NCI-H1092 (cell line): Measurements from ENCODE around the gene GID4.

Experiments
- DNase-seq: peaks from one replicate; lab custom pipeline; 2025; lab: John Stamatoyannopoulos, UW

GID4 gene

GRCh38 chr17:18102640-18103039 lies 63.4 kb downstream of the GID4 start:
- DNase-seq = no peak

DNA sequence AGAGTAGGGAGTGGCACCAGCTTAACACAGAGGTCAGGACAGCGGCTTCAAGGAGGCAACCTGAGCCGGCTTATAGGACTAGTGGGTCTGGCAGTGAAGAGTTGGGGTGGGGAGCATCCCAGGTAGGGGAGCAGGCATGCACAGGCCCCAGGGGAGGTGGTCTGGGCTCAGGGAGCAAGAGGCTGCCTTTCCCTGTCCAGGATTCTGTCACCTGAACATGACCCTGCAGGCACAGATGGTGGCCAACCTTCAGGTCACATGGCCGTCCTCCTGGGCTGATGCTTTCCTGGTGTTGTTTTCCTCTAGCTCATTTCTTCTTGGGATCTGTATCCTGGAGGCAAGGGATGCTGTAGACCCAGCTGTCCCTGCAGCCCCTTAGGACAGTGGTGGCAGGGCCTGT lies 65.8 kb downstream of the GID4 start:
- DNase-seq = no peak

- DNase-seq = no peak
Observed at GRCh38 chr17:18105595-18105994, 66.4 kb downstream of the GID4 start.

GRCh38 chr17:18106211-18106610 lies 67.0 kb downstream of the GID4 start:
- no peak for DNase-seq

DNA sequence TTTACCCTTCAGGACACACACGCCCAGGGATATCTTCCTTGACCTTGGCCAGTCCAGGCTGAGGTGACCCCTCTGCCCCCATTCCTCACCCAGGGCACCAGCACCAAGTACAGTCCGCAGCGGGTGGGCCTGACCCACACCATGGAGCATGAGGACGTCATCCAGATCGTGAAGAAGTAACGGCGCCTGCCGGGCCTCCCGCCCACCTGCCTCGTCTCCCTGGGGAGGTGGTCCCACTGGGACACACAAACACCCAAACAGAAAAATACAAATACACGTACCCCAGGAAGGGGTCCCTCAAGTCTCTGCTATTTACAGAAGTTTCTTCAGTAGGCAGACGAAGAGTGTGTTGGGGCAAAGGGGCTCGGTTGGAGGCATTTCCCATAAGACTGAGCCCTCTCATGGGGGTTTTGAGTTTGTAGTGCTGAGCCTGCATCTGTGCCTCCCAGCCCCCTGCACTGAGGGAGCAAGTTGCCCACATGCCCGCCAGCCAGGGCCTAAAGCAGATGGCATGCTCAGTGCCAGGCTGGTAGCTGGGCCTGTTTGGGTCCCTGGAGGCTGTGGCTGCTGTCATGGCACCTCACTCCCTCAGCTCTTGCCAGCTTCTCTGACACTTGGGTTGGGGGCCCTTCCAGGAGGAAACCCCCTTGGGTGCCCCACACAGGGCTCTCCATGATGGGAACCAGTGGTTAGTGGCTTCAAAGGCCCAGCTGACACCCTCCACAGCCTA lies 68.0 kb downstream of the GID4 start:
- DNase-seq = no peak

DNA sequence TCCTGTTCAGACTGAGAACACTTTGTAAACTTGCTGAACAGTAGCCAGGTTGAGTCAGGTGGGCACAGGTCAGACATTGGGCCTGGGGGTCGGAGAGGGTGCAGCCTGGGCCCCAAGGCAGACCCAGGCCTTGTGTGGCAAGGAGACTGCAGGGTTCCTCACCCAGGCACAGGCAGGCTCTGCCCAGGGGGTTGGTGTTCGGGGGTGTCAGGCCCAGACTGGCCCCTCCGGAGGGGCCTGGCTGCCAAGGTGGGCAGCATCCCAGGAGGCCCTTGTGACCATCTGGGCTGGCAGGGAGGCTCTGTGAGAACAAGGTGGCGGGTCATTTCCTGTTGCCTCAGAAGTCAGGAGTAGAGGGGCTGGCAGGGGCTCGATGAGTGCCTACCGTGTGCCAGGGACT lies 68.8 kb downstream of the GID4 start:
- no peak for DNase-seq

GRCh38 chr17:18108401-18109312 lies 69.4 kb downstream of the GID4 start, which contains the start of gene MYO15A:
Gene MYO15A, plus strand, starts transcription at chr17:18108756. Its CDS starts 10,045 bp downstream, at chr17:18118801.
- DNase-seq = no peak

- no peak for DNase-seq
Observed at GRCh38 chr17:18109935-18110485, 70.8 kb downstream of the GID4 start.

DNA sequence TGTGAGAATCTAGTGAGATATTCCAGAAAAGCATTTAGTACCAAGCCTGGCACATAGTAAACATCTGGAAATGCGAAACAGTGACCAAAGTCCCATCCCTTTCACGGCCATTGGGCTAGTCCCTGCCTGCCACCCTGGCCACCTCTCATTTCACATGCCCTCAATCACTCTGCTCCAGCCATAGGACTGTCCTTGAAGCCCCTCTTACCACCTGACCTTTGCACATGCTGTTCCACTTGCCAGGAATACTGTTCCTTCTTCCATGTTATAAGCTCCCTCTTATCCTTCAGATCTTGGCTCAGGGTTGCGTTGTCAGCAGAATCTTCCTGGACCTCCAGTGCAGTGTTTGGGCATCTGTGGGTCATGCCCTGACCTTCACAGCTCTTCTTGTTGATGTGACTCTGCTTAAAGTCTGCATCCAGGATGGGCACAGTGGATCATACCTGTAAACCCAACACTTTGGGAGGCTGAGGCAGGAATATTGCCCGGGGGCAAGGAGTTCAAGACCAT lies 71.5 kb downstream of the GID4 start:
- no peak for DNase-seq

DNA sequence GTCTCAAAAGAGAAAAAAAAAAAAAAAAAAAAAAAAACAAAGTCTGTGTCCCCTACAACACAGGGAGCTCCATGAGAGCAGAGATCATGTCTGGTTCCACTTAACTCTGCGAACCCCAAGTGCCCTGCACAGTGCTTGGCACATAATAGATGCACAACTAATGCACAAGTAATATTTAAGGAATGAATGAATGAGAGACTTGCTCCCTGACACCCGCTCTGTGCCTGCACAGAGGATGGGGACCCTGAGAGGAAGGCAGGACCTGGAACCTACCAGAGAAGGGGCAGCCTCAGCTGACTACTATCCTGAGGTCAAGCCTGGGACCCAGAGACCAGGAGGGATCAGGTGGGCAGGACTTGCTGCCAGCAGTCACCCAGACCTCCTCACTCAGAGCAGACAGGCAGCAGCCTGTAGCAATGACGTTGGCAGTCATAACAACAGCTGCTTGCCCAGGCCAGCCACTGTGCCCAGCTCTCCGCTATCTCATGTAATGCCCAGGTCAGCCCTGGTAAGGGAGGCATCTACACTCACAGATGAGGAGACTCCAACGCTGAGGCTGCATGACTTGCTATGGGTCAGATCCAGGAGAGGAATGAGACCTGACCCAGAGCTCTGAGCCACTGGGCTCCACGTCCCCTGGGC lies 72.2 kb downstream of the GID4 start:
- no peak for DNase-seq

- DNase-seq = no peak
Observed at GRCh38 chr17:18115517-18115916, 76.3 kb downstream of the GID4 start.

- DNase-seq = no peak
Observed at GRCh38 chr17:18116078-18116477, 76.9 kb downstream of the GID4 start.

- DNase-seq = no peak
Observed at GRCh38 chr17:18117533-18117932, 78.3 kb downstream of the GID4 start.
